Body of pancreas (tissue), 4 donors: ENCODE results near the gene CCDC85C. TPM values are rescaled to one million over a fixed set of nuclear protein-coding genes. Genes with fewer than 3 reads are reported as not detected.

ENCODE experiments used
- ATAC-seq: fragments of 150-250 bp; one replicate; pipeline ENCODE4 v1.9.1; 2016
- DNase-seq, 4 donors: peaks; one replicate each; pipeline ENCODE4 v3.0.0-alpha.2; 2019
- H3K27ac ChIP-seq, 4 donors: fragments of 200-600 bp; sonication (generic); 1 replicate in 3 of 4; 2 replicates in 1 of 4; pipeline versions ENCODE4 v1.5.1 to v1.6.1; 2016 to 2019; ENCODE audit warnings: mild to moderate bottlenecking in 1 of 4, mixed read lengths in 1 of 4, moderate library complexity in 1 of 4
- H3K27me3 ChIP-seq, 2 donors: fragments of 200-600 bp; sonication (generic); one replicate each; pipeline ENCODE4 v1.6.0; 2016; ENCODE audit warnings: mild to moderate bottlenecking in 1 of 2
- H3K36me3 ChIP-seq, 2 donors: fragments of 200-600 bp; sonication (generic); replicated peaks in 1 of 2; 2 replicates each; pipeline ENCODE4 v1.5.1; 2016; ENCODE audit warnings: low read depth in 2 of 2; ENCODE audit not compliant: insufficient read depth in 1 of 2
- H3K4me1 ChIP-seq: fragments of 200-600 bp; sonication (generic); one replicate; pipeline ENCODE4 v1.6.0; 2016
- H3K4me3 ChIP-seq, 2 donors: fragments of 200-600 bp; sonication (generic); 1 replicate in 1 of 2; 2 replicates in 1 of 2; pipeline ENCODE4 v1.5.1; 2016 to 2019
- H3K9me3 ChIP-seq, 3 donors: fragments of 200-600 bp; sonication (generic); 1 replicate in 2 of 3; 2 replicates in 1 of 3; pipeline ENCODE4 v1.5.1; 2016
- CTCF ChIP-seq, 7 experiments: fragments of 450-650 bp in 4 of 7; fragments of 200-600 bp in 3 of 7; sonication (generic) in 3 of 7; IDR thresholded peaks; one replicate each; pipeline ENCODE4 v1.5.1; 2016 to 2019; ENCODE audit warnings: antibody characterized with exemption in 7 of 7
- POLR2A ChIP-seq, 3 donors: fragments of 450-650 bp; IDR thresholded peaks; one replicate each; pipeline ENCODE4 v1.6.1; 2016; ENCODE audit warnings: antibody characterized with exemption in 3 of 3, mild to moderate bottlenecking in 2 of 3
- WGBS, 2 donors: methylation state at CpG; one replicate each; pipeline ENCODE4 v1.1.5; 2017; 5-methylcytosine and 5-hydroxymethylcytosine counted together
- intact Hi-C: fragments of 100-400 bp; cut with DNase I; formaldehyde crosslinking; loops from one replicate; pipeline ENCODE4 v1.15.1; 2023
- total RNA-seq, 2 donors: library from RNA; depleted of rRNA; stranded (reverse); fragments of >200 nt; gene quantifications; one replicate each; pipeline ENCODE4 v1.1.0, GENCODE V29; 2016

Gene CCDC85C
- total RNA-seq, 2 donors from 2014 or later = 8.9 to 10.1 TPM

GRCh38 chr14:99467336-99468078 lies 136.5 kb downstream of the CCDC85C start:
- H3K9me3 ChIP-seq = no peaks in the 10 kb centered on the region
- ATAC-seq (no peak), DNase-seq (no peak)
- TF ChIP-seq POLR2A (IDR thresholded peaks at IDR 0.05) = no peak
- no peak for TF ChIP-seq CTCF (IDR thresholded peaks at IDR 0.05)
- no peaks in the 10 kb centered on the region for H3K27me3 ChIP-seq
- intact Hi-C loops = no loop called here
- no peak overlapping the region for H3K27ac ChIP-seq
- no peak overlapping the region for H3K4me3 ChIP-seq
- H3K36me3 ChIP-seq = peaks cover 0 to 10% of the 10 kb centered on the region in 2 donors
- WGBS, 2 donors = 73 to 75% methylated on average over 9 of the region's 9 CpGs
- no peaks in the 10 kb centered on the region for H3K4me1 ChIP-seq

- ATAC-seq (no peak), DNase-seq (no peak)
- WGBS, 2 donors = 65 to 73% methylated on average over 3 of the region's 3 CpGs
- Histone ChIP-seq H3K27me3 (no peaks in the 10 kb centered on the region), H3K4me1 (no peaks in the 10 kb centered on the region), H3K9me3 (no peaks in the 10 kb centered on the region), H3K36me3 (peaks cover 0 to 10% of the 10 kb centered on the region in 2 donors), H3K27ac (no peak overlapping the region), H3K4me3 (no peak overlapping the region)
- TF ChIP-seq POLR2A (IDR thresholded peaks at IDR 0.05) = no peak
- TF ChIP-seq CTCF (IDR thresholded peaks at IDR 0.05) = no peak
- intact Hi-C loops = no loop called here
These were observed 137.2 kb downstream of the CCDC85C start for GRCh38 chr14:99466758-99467157.

- 75 to 86% methylated on average over 9 of the region's 9 CpGs for WGBS, 2 donors
- TF ChIP-seq POLR2A (IDR thresholded peaks at IDR 0.05) (no peak), CTCF (IDR thresholded peaks at IDR 0.05) (no peak)
- H3K36me3 ChIP-seq = peaks cover 0 to 12% of the 10 kb centered on the region in 2 donors
These were observed 138.7 kb downstream of the CCDC85C start for GRCh38 chr14:99465288-99465687.

GRCh38 chr14:99463974-99464373 lies 140.0 kb downstream of the CCDC85C start:
- peaks cover 0 to 12% of the 10 kb centered on the region in 2 donors for H3K36me3 ChIP-seq
- WGBS, 2 donors = 78 to 81% methylated on average over 4 of the region's 4 CpGs
- H3K4me1 ChIP-seq = no peaks in the 10 kb centered on the region
- DNase-seq = no peak
- intact Hi-C loops = no loop called here
- no peaks in the 10 kb centered on the region for H3K9me3 ChIP-seq
- TF ChIP-seq CTCF (IDR thresholded peaks at IDR 0.05) (no peak), POLR2A (IDR thresholded peaks at IDR 0.05) (no peak)
- no peaks in the 10 kb centered on the region for H3K27me3 ChIP-seq
- H3K4me3 ChIP-seq = no peak overlapping the region
- H3K27ac ChIP-seq = no peak overlapping the region
- no peak for ATAC-seq

More at GRCh38 chr14:99465288-99465687, 138.7 kb downstream of the CCDC85C start:
- no peak for ATAC-seq
- intact Hi-C loops = no loop called here
- DNase-seq = no peak
- Histone ChIP-seq H3K4me1 (no peaks in the 10 kb centered on the region), H3K9me3 (no peaks in the 10 kb centered on the region), H3K27me3 (no peaks in the 10 kb centered on the region), H3K27ac (no peak overlapping the region), H3K4me3 (no peak overlapping the region)

GRCh38 chr14:99462210-99462609 lies 141.8 kb downstream of the CCDC85C start:
- DNase-seq = no peak
- intact Hi-C loops = no loop called here
- WGBS, 2 donors = 66 to 79% methylated on average over 6 of the region's 6 CpGs
- H3K9me3 ChIP-seq = no peaks in the 10 kb centered on the region
- peaks cover 0 to 12% of the 10 kb centered on the region in 2 donors for H3K36me3 ChIP-seq
- H3K27ac ChIP-seq = no peak overlapping the region
- H3K27me3 ChIP-seq = no peaks in the 10 kb centered on the region
- no peak overlapping the region for H3K4me3 ChIP-seq
- no peak for ATAC-seq
- H3K4me1 ChIP-seq = no peaks in the 10 kb centered on the region
- no peak for TF ChIP-seq POLR2A (IDR thresholded peaks at IDR 0.05)
- no peak for TF ChIP-seq CTCF (IDR thresholded peaks at IDR 0.05)
